HG02938 (cell line): ENCODE measurements around the gene FAF1.

Source experiments
- ATAC-seq: cut with Tn5 transposase; IDR thresholded peaks from one replicate; pipeline ENCODE4 v1.9.1; 2021; ENCODE audit warnings: mild to moderate bottlenecking, moderate library complexity; ENCODE audit not compliant: unreplicated experiment

The FAF1 gene

GRCh38 chr1:50658459-50659076, 301.5 kb downstream of the FAF1 start:
- no peak for ATAC-seq

GRCh38 chr1:50656931-50657330, 303.1 kb downstream of the FAF1 start:
- ATAC-seq: no peak

- no peak for ATAC-seq
Measured at GRCh38 chr1:50651476-50652263, 308.4 kb downstream of the FAF1 start.

GRCh38 chr1:50646526-50646925, 313.5 kb downstream of the FAF1 start:
- no peak for ATAC-seq

- no peak for ATAC-seq
Measured at GRCh38 chr1:50645139-50645538, 314.9 kb downstream of the FAF1 start.

- ATAC-seq: no peak
Measured at GRCh38 chr1:50644447-50645105, 315.5 kb downstream of the FAF1 start.

- no peak for ATAC-seq
Measured at GRCh38 chr1:50637460-50637859, 322.6 kb downstream of the FAF1 start.

- ATAC-seq: no peak
Measured at GRCh38 chr1:50634251-50634650, 325.8 kb downstream of the FAF1 start.

- ATAC-seq: no peak
Measured at GRCh38 chr1:50633465-50633864, 326.6 kb downstream of the FAF1 start.

GRCh38 chr1:50631161-50631560, 328.9 kb downstream of the FAF1 start:
- no peak for ATAC-seq

- no peak for ATAC-seq
Measured at GRCh38 chr1:50622259-50622658, 337.8 kb downstream of the FAF1 start.

- no peak for ATAC-seq
Measured at GRCh38 chr1:50620680-50621329, 339.3 kb downstream of the FAF1 start.

- ATAC-seq: no peak
Measured at GRCh38 chr1:50615036-50615750, 344.9 kb downstream of the FAF1 start.

GRCh38 chr1:50611675-50612074, 348.4 kb downstream of the FAF1 start:
- no peak for ATAC-seq

- ATAC-seq: no peak
Measured at GRCh38 chr1:50610563-50610962, 349.5 kb downstream of the FAF1 start.

GRCh38 chr1:50609508-50609907, 350.6 kb downstream of the FAF1 start:
- ATAC-seq: no peak

- ATAC-seq: no peak
Measured at GRCh38 chr1:50605186-50605875, 354.7 kb downstream of the FAF1 start.

GRCh38 chr1:50604580-50604979, 355.5 kb downstream of the FAF1 start:
- ATAC-seq: no peak

GRCh38 chr1:50603274-50604271, 356.5 kb downstream of the FAF1 start:
- ATAC-seq: no peak
